ENCODE data around the gene ADH5.

DNA sequence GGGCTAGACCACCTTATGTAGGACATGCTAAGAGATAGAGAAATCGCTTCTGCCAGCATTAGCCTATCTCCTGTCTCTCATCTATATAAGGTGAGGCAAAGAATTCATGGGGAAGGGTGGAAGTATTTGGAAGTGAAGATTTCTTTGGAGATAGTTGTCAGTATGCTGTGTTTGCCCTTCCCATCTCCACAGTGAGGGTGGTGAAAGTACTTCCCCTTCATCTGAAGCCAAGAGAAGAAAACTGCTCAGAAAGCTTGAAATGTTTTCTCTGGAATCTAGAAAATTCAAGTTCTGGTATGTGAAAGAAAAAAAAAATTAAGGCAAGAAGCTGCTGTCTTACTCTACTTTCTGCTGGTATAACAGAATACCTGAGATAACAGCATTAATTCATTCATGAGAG is 12.3 kb upstream of the ADH5 start:
- TF ChIP-seq, protein P1, sequence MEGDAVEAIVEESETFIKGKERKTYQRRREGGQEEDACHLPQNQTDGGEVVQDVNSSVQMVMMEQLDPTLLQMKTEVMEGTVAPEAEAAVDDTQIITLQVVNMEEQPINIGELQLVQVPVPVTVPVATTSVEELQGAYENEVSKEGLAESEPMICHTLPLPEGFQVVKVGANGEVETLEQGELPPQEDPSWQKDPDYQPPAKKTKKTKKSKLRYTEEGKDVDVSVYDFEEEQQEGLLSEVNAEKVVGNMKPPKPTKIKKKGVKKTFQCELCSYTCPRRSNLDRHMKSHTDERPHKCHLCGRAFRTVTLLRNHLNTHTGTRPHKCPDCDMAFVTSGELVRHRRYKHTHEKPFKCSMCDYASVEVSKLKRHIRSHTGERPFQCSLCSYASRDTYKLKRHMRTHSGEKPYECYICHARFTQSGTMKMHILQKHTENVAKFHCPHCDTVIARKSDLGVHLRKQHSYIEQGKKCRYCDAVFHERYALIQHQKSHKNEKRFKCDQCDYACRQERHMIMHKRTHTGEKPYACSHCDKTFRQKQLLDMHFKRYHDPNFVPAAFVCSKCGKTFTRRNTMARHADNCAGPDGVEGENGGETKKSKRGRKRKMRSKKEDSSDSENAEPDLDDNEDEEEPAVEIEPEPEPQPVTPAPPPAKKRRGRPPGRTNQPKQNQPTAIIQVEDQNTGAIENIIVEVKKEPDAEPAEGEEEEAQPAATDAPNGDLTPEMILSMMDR (IDR thresholded peaks at IDR 0.05 in 2 of 3, conservative IDR thresholded peaks at IDR 0.05 in 1 of 3; ENCODE audit: borderline replicate concordance in 1 of 3, insufficient read depth in 1 of 3, low read depth in 2 of 3, low read length in 2 of 3), result no peak
- TF ChIP-seq, protein P2, sequence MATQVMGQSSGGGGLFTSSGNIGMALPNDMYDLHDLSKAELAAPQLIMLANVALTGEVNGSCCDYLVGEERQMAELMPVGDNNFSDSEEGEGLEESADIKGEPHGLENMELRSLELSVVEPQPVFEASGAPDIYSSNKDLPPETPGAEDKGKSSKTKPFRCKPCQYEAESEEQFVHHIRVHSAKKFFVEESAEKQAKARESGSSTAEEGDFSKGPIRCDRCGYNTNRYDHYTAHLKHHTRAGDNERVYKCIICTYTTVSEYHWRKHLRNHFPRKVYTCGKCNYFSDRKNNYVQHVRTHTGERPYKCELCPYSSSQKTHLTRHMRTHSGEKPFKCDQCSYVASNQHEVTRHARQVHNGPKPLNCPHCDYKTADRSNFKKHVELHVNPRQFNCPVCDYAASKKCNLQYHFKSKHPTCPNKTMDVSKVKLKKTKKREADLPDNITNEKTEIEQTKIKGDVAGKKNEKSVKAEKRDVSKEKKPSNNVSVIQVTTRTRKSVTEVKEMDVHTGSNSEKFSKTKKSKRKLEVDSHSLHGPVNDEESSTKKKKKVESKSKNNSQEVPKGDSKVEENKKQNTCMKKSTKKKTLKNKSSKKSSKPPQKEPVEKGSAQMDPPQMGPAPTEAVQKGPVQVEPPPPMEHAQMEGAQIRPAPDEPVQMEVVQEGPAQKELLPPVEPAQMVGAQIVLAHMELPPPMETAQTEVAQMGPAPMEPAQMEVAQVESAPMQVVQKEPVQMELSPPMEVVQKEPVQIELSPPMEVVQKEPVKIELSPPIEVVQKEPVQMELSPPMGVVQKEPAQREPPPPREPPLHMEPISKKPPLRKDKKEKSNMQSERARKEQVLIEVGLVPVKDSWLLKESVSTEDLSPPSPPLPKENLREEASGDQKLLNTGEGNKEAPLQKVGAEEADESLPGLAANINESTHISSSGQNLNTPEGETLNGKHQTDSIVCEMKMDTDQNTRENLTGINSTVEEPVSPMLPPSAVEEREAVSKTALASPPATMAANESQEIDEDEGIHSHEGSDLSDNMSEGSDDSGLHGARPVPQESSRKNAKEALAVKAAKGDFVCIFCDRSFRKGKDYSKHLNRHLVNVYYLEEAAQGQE (IDR thresholded peaks at IDR 0.05; ENCODE audit: low read depth), result no peak
- TF ChIP-seq SP1 (IDR thresholded peaks at IDR 0.05; ENCODE audit: low read depth), result no peak
- TF ChIP-seq ZNF274 (IDR thresholded peaks at IDR 0.05; ENCODE audit: low read depth, low read length), result no peak
- no peak for TF ChIP-seq POLR2A (IDR thresholded peaks at IDR 0.05; ENCODE audit: borderline replicate concordance, extremely low read depth, insufficient read depth, insufficient read length)
- TF ChIP-seq CEBPB (IDR thresholded peaks at IDR 0.05; ENCODE audit: low read depth), result no peak
- TF ChIP-seq, protein P3, sequence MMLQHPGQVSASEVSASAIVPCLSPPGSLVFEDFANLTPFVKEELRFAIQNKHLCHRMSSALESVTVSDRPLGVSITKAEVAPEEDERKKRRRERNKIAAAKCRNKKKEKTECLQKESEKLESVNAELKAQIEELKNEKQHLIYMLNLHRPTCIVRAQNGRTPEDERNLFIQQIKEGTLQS (IDR thresholded peaks at IDR 0.05), result no peak
- TF ChIP-seq RAD21 (IDR thresholded peaks at IDR 0.05; ENCODE audit: low read depth), result no peak
- TF ChIP-seq, protein P4, sequence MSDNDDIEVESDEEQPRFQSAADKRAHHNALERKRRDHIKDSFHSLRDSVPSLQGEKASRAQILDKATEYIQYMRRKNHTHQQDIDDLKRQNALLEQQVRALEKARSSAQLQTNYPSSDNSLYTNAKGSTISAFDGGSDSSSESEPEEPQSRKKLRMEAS (IDR thresholded peaks at IDR 0.05), result no peak

All from HCT116 (cell line).